GM19099 (cell line): ENCODE data around the gene AANAT.
A peak's percentile ranks its signal among the peaks of the same experiment; 100 is the strongest.

Experiments
- POLR2A ChIP-seq: IDR thresholded peaks from 3 replicates; pipeline ENCODE4 v1.6.1; 2011; ENCODE audit warnings: low read depth; ENCODE audit not compliant: insufficient read length; ENCODE audit errors: extremely low read depth

Gene AANAT

GRCh38 chr17:76471498-76472257 is 4.3 kb downstream of the AANAT start:
- no peak for TF ChIP-seq POLR2A

GRCh38 chr17:76472258-76472645 is 4.8 kb downstream of the AANAT start:
- no peak for TF ChIP-seq POLR2A

- no peak for TF ChIP-seq POLR2A
Observed at GRCh38 chr17:76472726-76473125, 5.3 kb downstream of the AANAT start.

- no peak for TF ChIP-seq POLR2A
Observed at GRCh38 chr17:76473541-76473985, 6.2 kb downstream of the AANAT start.

DNA sequence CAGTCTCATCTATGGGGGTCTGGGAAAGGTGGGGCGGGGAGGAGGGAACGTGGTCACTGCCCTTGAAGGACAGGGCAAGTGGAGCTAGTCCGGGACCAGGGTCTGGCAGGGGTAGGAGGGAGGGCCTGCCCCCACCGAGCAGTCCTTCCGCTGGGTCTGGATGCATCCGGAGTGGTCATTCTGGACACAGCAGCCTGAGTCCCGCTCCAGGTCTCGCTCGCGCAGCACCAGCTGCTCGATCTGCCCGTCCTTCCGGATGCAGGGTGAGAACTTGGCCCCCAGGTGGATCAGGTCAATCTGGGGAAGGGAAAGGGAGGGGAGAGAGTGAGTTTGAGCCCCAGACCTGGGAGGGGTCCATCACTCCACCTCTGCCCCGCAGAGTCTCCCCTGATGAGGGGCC is 6.8 kb downstream of the AANAT start:
- no peak for TF ChIP-seq POLR2A

DNA sequence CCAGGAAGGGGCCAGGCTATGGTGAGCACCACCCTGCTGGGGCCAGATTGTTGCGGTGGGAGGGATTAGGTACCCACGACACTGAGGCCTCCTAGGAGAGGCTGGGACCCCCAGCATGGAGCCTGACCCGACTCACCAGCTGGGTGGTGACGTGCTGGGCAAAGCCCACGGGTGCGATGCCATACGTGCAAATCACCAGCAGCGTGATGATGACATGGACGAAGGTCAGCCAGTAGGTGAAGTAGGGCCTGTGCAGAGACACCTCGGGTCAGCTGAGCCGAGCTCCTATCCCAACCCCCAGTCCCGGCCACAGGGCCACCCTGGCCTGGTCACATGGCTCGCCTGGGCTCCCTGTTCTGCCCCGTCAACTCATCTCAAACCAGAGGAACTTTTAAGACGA is 7.5 kb downstream of the AANAT start:
- TF ChIP-seq POLR2A = peak; percentile 10

- no peak for TF ChIP-seq POLR2A
Observed at GRCh38 chr17:76475302-76475701, 7.9 kb downstream of the AANAT start.

GRCh38 chr17:76476736-76477135 is 9.3 kb downstream of the AANAT start:
- TF ChIP-seq POLR2A = no peak

DNA sequence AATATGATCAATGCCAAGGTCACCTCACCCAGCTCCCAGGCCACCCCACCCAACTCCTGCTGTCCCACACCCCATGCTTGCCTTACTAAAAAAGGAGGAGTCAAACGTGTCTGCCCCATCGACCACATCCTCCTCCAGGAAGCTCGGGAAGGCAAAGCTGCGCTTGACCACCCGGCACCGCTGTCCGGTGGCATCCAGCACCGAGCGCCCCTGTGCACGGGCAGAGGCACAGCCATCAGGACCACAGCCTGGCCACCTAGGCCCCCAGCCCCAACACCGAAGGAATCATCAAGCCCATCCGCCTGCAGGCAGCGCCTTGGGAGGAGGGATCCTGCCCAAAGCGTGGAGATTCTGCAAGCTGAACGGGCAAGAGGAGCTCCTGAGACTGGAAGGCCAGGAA is 10.2 kb downstream of the AANAT start:
- TF ChIP-seq POLR2A = peak; percentile 12

- TF ChIP-seq POLR2A = peak; percentile 5
Observed at GRCh38 chr17:76478097-76478496, 10.7 kb downstream of the AANAT start.

- TF ChIP-seq POLR2A = no peak
Observed at GRCh38 chr17:76478730-76479514, 11.5 kb downstream of the AANAT start.

- no peak for TF ChIP-seq POLR2A
Observed at GRCh38 chr17:76479515-76480060, 12.2 kb downstream of the AANAT start.

- TF ChIP-seq POLR2A = no peak
Observed at GRCh38 chr17:76480632-76481031, 13.2 kb downstream of the AANAT start.

GRCh38 chr17:76481071-76481655 is 13.8 kb downstream of the AANAT start:
- peak; percentile 48 for TF ChIP-seq POLR2A

GRCh38 chr17:76484228-76484725 is 16.9 kb downstream of the AANAT start:
- no peak for TF ChIP-seq POLR2A

DNA sequence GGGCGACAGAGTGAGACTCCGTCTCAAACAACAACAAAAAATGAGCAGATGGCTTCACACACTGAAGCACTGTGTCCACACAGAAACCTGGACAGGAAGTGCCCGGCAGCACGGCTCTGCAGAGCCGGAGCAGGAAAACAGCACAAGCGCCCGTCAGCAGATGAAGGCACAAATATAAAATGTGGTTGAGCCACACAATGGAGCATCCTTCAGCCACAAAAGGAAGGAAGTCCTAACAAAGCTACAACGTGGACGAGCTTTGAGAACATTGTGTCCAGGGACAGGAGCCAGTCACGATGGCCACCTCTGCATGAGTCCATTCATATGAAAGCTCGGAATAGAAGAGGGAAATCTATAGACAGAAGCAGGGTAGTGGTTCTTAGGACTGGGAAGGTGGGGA is 18.2 kb downstream of the AANAT start:
- no peak for TF ChIP-seq POLR2A
